ENCODE data around the gene SOCS6.

GRCh38 chr18:70359071-70359470, 70.2 kb downstream of the SOCS6 start:
- TF ChIP-seq CTCF (IDR thresholded peaks at IDR 0.05) (no peak), POLR2A (IDR thresholded peaks at IDR 0.05) (no peak)
